CD4-positive, alpha-beta T cell (primary cell): ENCODE data around the gene C22orf39. TPM values are rescaled to one million over a fixed set of nuclear protein-coding genes. Genes with fewer than 3 reads are reported as not detected.

Experiments
- ATAC-seq: fragments of 200-7000 bp; cut with Tn5 transposase; one replicate; pipeline ENCODE4 v1.10.0; 2022; ENCODE audit warnings: mild to moderate bottlenecking; ENCODE audit not compliant: poor library complexity
- CTCF ChIA-PET: fragments of 350-600 bp; sonication (Branson Sonifier 250); formaldehyde crosslinking; loops from one replicate; lab custom pipeline; 2021; ENCODE audit warnings: antibody characterized with exemption, inconsistent platforms; lab: Charles Lee
- POLR2A ChIA-PET: fragments of 350-600 bp; sonication (Branson Sonifier 250); formaldehyde crosslinking; loops from one replicate; lab custom pipeline; 2021; ENCODE audit warnings: antibody characterized with exemption, inconsistent platforms; lab: Charles Lee
- DNase-seq, 14 experiments: peaks; one replicate each; pipeline ENCODE4 v3.0.0-alpha.2; 2013 to 2020; ENCODE audit warnings: mixed read lengths in 2 of 14
- H3K27ac ChIP-seq, 2 donors: one replicate each; pipeline versions ENCODE4 v1.5.1 to v1.7.0; 2013; ENCODE audit warnings: low read length in 2 of 2, low read depth in 1 of 2, mild to moderate bottlenecking in 1 of 2
- H3K27me3 ChIP-seq, 2 experiments: 1 replicate in 1 of 2; 2 replicates in 1 of 2; pipeline versions ENCODE4 v1.6.1 to v1.7.0; 2013; ENCODE audit warnings: low read length in 2 of 2, control low read depth in 1 of 2, mild to moderate bottlenecking in 1 of 2, moderate library complexity in 1 of 2; ENCODE audit not compliant: insufficient read depth in 2 of 2, control insufficient read depth in 1 of 2
- H3K36me3 ChIP-seq: one replicate; pipeline ENCODE4 v1.6.1; 2013; ENCODE audit warnings: low read length, control low read depth; ENCODE audit not compliant: insufficient read depth
- H3K4me1 ChIP-seq: one replicate; pipeline ENCODE4 v1.6.1; 2013; ENCODE audit warnings: low read length, control low read depth; ENCODE audit not compliant: insufficient read depth
- H3K4me3 ChIP-seq: one replicate; pipeline ENCODE4 v1.5.1; 2013; ENCODE audit warnings: mild to moderate bottlenecking, low read length, moderate library complexity
- H3K9me3 ChIP-seq, 2 experiments: 1 replicate in 1 of 2; 2 replicates in 1 of 2; pipeline versions ENCODE4 v1.6.1 to v1.7.0; 2013; ENCODE audit warnings: low read length in 2 of 2, mild to moderate bottlenecking in 2 of 2, control low read depth in 1 of 2, moderate library complexity in 1 of 2; ENCODE audit not compliant: control insufficient read depth in 1 of 2, insufficient read depth in 1 of 2
- H3K27ac Mint-ChIP-seq: one replicate; pipeline ENCODE4 v1.8.0; 2020; ENCODE audit warnings: mixed read lengths
- H3K27me3 Mint-ChIP-seq: one replicate; pipeline ENCODE4 v1.8.0; 2021; ENCODE audit warnings: mixed read lengths
- H3K36me3 Mint-ChIP-seq: one replicate; pipeline ENCODE4 v1.8.0; 2021; ENCODE audit warnings: low read depth, mixed read lengths
- H3K4me1 Mint-ChIP-seq: one replicate; pipeline ENCODE4 v1.8.0; 2021; ENCODE audit warnings: low read depth, mixed read lengths
- H3K4me3 Mint-ChIP-seq: one replicate; pipeline ENCODE4 v1.8.0; 2020; ENCODE audit warnings: mild to moderate bottlenecking, mixed read lengths
- H3K9me3 Mint-ChIP-seq: one replicate; pipeline ENCODE4 v1.8.0; 2020; ENCODE audit warnings: mixed read lengths
- CTCF ChIP-seq: fragments of 200-600 bp; IDR thresholded peaks from one replicate; pipeline ENCODE4 v1.8.0; 2022; ENCODE audit warnings: antibody characterized with exemption, mild to moderate bottlenecking
- intact Hi-C, 2 experiments: fragments of 100-400 bp; cut with DNase I in 1 of 2; cut with micrococcal nuclease in 1 of 2; formaldehyde crosslinking; loops; one replicate each; pipeline versions ENCODE4 v1.15.1 to v1.9.0; 2023 to 2025; cut with DNase I, micrococcal nuclease
- total RNA-seq, 174 experiments: library from RNA in 2 of 174; stranded (reverse) in 2 of 174; gene quantifications; one replicate each; pipeline ENCODE4 v1.2.3 and lab custom pipeline; 2021 to 2026

C22orf39 gene
- total RNA-seq, 2 experiments from 2014 or later, result 30.2 to 32.6 TPM

GRCh38 chr22:19420321-19420720 lies 27.2 kb downstream of the C22orf39 start:
- H3K4me1 Mint-ChIP-seq, result peaks cover 81% of the 10 kb centered on the region
- ChIA-PET CTCF (interaction anchor here (0.7 to 1.0 kb wide), 2 partner anchors 12 to 21 kb away, joined by 3 to 4 read pairs; no protein-coding TSS in a partner anchor), POLR2A (interaction anchor here (1.1 to 2.5 kb wide), 3 partner anchors 8 to 27 kb away, joined by 3 to 21 read pairs (median 7); partner anchors contain the start of genes C22orf39, HIRA and MRPL40)
- H3K27ac ChIP-seq, result peak overlapping the region in 1 of 2 donors; percentile 33
- peak overlapping the region; percentile 36 for H3K4me3 Mint-ChIP-seq
- H3K4me3 ChIP-seq, result no peak overlapping the region
- TF ChIP-seq CTCF, result no peak
- intact Hi-C loops, result no loop called here
- H3K4me1 ChIP-seq, result peaks cover 54% of the 10 kb centered on the region
- no peaks in the 10 kb centered on the region for H3K9me3 Mint-ChIP-seq
- no peaks in the 10 kb centered on the region for H3K9me3 ChIP-seq
- H3K27ac Mint-ChIP-seq, result peak overlapping the region; percentile 82
- DNase-seq, result no peak
- H3K36me3 ChIP-seq, result peaks cover 11% of the 10 kb centered on the region
- no peak for ATAC-seq
- H3K36me3 Mint-ChIP-seq, result no peaks in the 10 kb centered on the region
- no peaks in the 10 kb centered on the region for H3K27me3 Mint-ChIP-seq
- H3K27me3 ChIP-seq, result no peaks in the 10 kb centered on the region

GRCh38 chr22:19419464-19420178 lies 27.9 kb downstream of the C22orf39 start:
- Histone ChIP-seq H3K36me3 (peaks cover 5% of the 10 kb centered on the region), H3K4me3 (no peak overlapping the region), H3K9me3 (no peaks in the 10 kb centered on the region), H3K27me3 (no peaks in the 10 kb centered on the region), H3K4me1 (peaks cover 54% of the 10 kb centered on the region), H3K27ac (peak overlapping the region; percentile 54 to 82)
- TF ChIP-seq CTCF, result no peak
- H3K4me1 Mint-ChIP-seq, result peaks cover 77% of the 10 kb centered on the region
- intact Hi-C loops, result no loop called here
- ChIA-PET POLR2A (interaction anchor here (1.9 to 2.5 kb wide), 2 partner anchors 12 to 28 kb away, joined by 7 to 21 read pairs; partner anchors contain the start of genes C22orf39, HIRA and MRPL40), CTCF (interaction anchor here (0.7 kb wide), 1 partner anchor 22 kb away, joined by 4 read pairs; no protein-coding TSS in a partner anchor)
- H3K4me3 Mint-ChIP-seq, result peak overlapping the region; percentile 36
- ATAC-seq (peak; percentile 89), DNase-seq (peak in 8 of 14 experiments; percentile 14 to 82 (median 40))
- peak overlapping the region; percentile 82 for H3K27ac Mint-ChIP-seq
- H3K36me3 Mint-ChIP-seq, result no peaks in the 10 kb centered on the region
- no peaks in the 10 kb centered on the region for H3K27me3 Mint-ChIP-seq
- H3K9me3 Mint-ChIP-seq, result no peaks in the 10 kb centered on the region

DNA sequence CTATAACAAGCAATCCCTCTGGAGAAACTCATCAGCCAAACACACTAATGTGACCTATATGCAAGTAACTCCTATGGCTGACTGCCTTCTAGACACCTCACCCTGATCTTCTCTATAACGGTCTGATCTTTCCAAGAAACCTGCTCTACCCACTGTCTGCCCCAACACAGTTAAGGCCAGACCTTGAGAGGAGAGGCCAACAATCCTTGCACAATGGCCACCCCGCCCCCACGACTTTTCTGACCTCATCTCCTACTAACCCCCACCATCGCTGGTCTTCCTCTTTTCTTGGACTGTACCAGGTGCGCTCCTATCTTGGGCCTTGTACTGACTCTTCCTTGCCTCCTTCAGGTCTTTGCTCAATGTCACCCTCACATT lies 28.4 kb downstream of the C22orf39 start:
- H3K27me3 ChIP-seq, result no peaks in the 10 kb centered on the region
- H3K4me1 Mint-ChIP-seq, result peaks cover 72% of the 10 kb centered on the region
- H3K36me3 Mint-ChIP-seq, result no peaks in the 10 kb centered on the region
- ChIA-PET POLR2A (interaction anchor here (1.9 kb wide), 1 partner anchor 28 kb away, joined by 7 read pairs; the partner anchor contains the start of gene C22orf39), CTCF (no interaction called here)
- no peak for ATAC-seq
- intact Hi-C loops, result no loop called here
- no peak for TF ChIP-seq CTCF
- peaks cover 49% of the 10 kb centered on the region for H3K4me1 ChIP-seq
- peaks cover 2% of the 10 kb centered on the region for H3K36me3 ChIP-seq
- no peaks in the 10 kb centered on the region for H3K27me3 Mint-ChIP-seq
- H3K9me3 ChIP-seq, result no peaks in the 10 kb centered on the region
- H3K27ac ChIP-seq, result peak overlapping the region; percentile 54 to 82
- H3K27ac Mint-ChIP-seq, result peak overlapping the region; percentile 82
- H3K4me3 ChIP-seq, result no peak overlapping the region
- DNase-seq, result no peak
- H3K9me3 Mint-ChIP-seq, result no peaks in the 10 kb centered on the region
- H3K4me3 Mint-ChIP-seq, result no peak overlapping the region
